ENCODE results near the gene SYT1. TPM values are rescaled to one million over a fixed set of nuclear protein-coding genes. Genes with fewer than 3 reads are reported as not detected.
"Not testable (repeated sequence)": the region's sequence is repeated elsewhere in the genome, so short reads cannot be mapped to it uniquely, and the experiment has no call there.

The SYT1 gene
- total and polyA plus RNA-seq, 2 donors, result 0.82 to 1.5 TPM

- no peak overlapping the region for H3K27ac ChIP-seq (ENCODE audit: low read depth in 1 of 2, low read length in 1 of 2)
- H3K4me3 ChIP-seq (ENCODE audit: low read length in 2 of 2), result no peak overlapping the region
- no peaks in the 10 kb centered on the region for H3K9me3 ChIP-seq (ENCODE audit: control insufficient read depth in 2 of 2, insufficient read depth in 1 of 2, low read length in 1 of 2)
- no peaks in the 10 kb centered on the region for H3K27me3 ChIP-seq (ENCODE audit: control insufficient read depth in 2 of 2, insufficient read depth in 1 of 2, low read length in 1 of 2)
- H3K4me1 ChIP-seq (ENCODE audit: control insufficient read depth in 2 of 2, insufficient read depth in 2 of 2, low read length in 2 of 2), result no peaks in the 10 kb centered on the region
- no peak for DNase-seq (ENCODE audit: low read depth in 6 of 9, low spot score in 9 of 9)
- WGBS, result 65% methylated on average over 1 of the region's 1 CpG
- H3K36me3 ChIP-seq (ENCODE audit: control insufficient read depth in 2 of 2, insufficient read depth in 2 of 2, low read length in 1 of 2), result no peaks in the 10 kb centered on the region
These were observed 155.5 kb downstream of the SYT1 start for GRCh38 chr12:79020106-79020505.

GRCh38 chr12:79021021-79021420, 156.4 kb downstream of the SYT1 start:
- no peak for DNase-seq (ENCODE audit: low read depth in 6 of 9, low spot score in 9 of 9)

GRCh38 chr12:79023261-79023660, 158.7 kb downstream of the SYT1 start:
- H3K27ac ChIP-seq (ENCODE audit: low read depth in 1 of 2, low read length in 1 of 2), result no peak overlapping the region
- no peaks in the 10 kb centered on the region for H3K27me3 ChIP-seq (ENCODE audit: control insufficient read depth in 2 of 2, insufficient read depth in 1 of 2, low read length in 1 of 2)
- no peak overlapping the region for H3K4me3 ChIP-seq (ENCODE audit: low read length in 2 of 2)
- DNase-seq (ENCODE audit: low read depth in 6 of 9, low spot score in 9 of 9), result no peak
- H3K4me1 ChIP-seq (ENCODE audit: control insufficient read depth in 2 of 2, insufficient read depth in 2 of 2, low read length in 2 of 2), result no peaks in the 10 kb centered on the region
- no peaks in the 10 kb centered on the region for H3K36me3 ChIP-seq (ENCODE audit: control insufficient read depth in 2 of 2, insufficient read depth in 2 of 2, low read length in 1 of 2)
- 79% methylated on average over 1 of the region's 1 CpG for WGBS
- no peaks in the 10 kb centered on the region for H3K9me3 ChIP-seq (ENCODE audit: control insufficient read depth in 2 of 2, insufficient read depth in 1 of 2, low read length in 1 of 2)

More at GRCh38 chr12:79021021-79021420, 156.4 kb downstream of the SYT1 start:
- Histone ChIP-seq H3K27ac (ENCODE audit: low read depth in 1 of 2, low read length in 1 of 2) (no peak overlapping the region), H3K27me3 (ENCODE audit: control insufficient read depth in 2 of 2, insufficient read depth in 1 of 2, low read length in 1 of 2) (no peaks in the 10 kb centered on the region), H3K4me1 (ENCODE audit: control insufficient read depth in 2 of 2, insufficient read depth in 2 of 2, low read length in 2 of 2) (no peaks in the 10 kb centered on the region), H3K9me3 (ENCODE audit: control insufficient read depth in 2 of 2, insufficient read depth in 1 of 2, low read length in 1 of 2) (no peaks in the 10 kb centered on the region), H3K36me3 (ENCODE audit: control insufficient read depth in 2 of 2, insufficient read depth in 2 of 2, low read length in 1 of 2) (no peaks in the 10 kb centered on the region), H3K4me3 (ENCODE audit: low read length in 2 of 2) (no peak overlapping the region)

DNA sequence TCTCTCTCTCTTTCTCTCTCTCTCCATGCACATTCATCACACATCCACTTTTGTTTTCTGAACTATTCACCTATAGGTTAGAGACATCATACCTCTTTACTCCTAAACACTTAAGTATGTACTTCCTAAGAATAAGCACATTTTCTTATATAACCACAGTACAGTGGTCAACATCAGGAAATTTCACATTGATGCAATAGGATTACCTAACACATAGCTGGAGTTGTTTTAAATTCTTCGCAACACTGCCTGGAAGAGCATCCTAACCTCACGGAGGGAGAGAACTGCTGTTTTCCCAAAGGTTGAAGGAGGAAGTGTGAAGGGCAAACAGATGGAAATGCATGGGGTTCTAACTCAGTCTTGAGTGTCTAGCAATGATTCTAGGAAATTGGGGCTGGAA, 159.2 kb downstream of the SYT1 start:
- no peak overlapping the region for H3K4me3 ChIP-seq (ENCODE audit: low read length in 2 of 2)
- no peaks in the 10 kb centered on the region for H3K36me3 ChIP-seq (ENCODE audit: control insufficient read depth in 2 of 2, insufficient read depth in 2 of 2, low read length in 1 of 2)
- no peaks in the 10 kb centered on the region for H3K9me3 ChIP-seq (ENCODE audit: control insufficient read depth in 2 of 2, insufficient read depth in 1 of 2, low read length in 1 of 2)
- WGBS, result 95% methylated on average over 2 of the region's 2 CpGs
- DNase-seq (ENCODE audit: low read depth in 6 of 9, low spot score in 9 of 9), result no peak
- H3K4me1 ChIP-seq (ENCODE audit: control insufficient read depth in 2 of 2, insufficient read depth in 2 of 2, low read length in 2 of 2), result no peaks in the 10 kb centered on the region
- H3K27me3 ChIP-seq (ENCODE audit: control insufficient read depth in 2 of 2, insufficient read depth in 1 of 2, low read length in 1 of 2), result no peaks in the 10 kb centered on the region
- H3K27ac ChIP-seq (ENCODE audit: low read depth in 1 of 2, low read length in 1 of 2), result no peak overlapping the region

- Histone ChIP-seq H3K9me3 (ENCODE audit: control insufficient read depth in 2 of 2, insufficient read depth in 1 of 2, low read length in 1 of 2) (no peaks in the 10 kb centered on the region), H3K4me3 (ENCODE audit: low read length in 2 of 2) (no peak overlapping the region), H3K27ac (ENCODE audit: low read depth in 1 of 2, low read length in 1 of 2) (no peak overlapping the region), H3K27me3 (ENCODE audit: control insufficient read depth in 2 of 2, insufficient read depth in 1 of 2, low read length in 1 of 2) (no peaks in the 10 kb centered on the region), H3K36me3 (ENCODE audit: control insufficient read depth in 2 of 2, insufficient read depth in 2 of 2, low read length in 1 of 2) (no peaks in the 10 kb centered on the region), H3K4me1 (ENCODE audit: control insufficient read depth in 2 of 2, insufficient read depth in 2 of 2, low read length in 2 of 2) (no peaks in the 10 kb centered on the region)
- no peak for DNase-seq (ENCODE audit: low read depth in 6 of 9, low spot score in 9 of 9)
These were observed 169.2 kb downstream of the SYT1 start for GRCh38 chr12:79033788-79034187.

GRCh38 chr12:79044748-79045147, 180.2 kb downstream of the SYT1 start:
- not testable (repeated sequence) for H3K9me3 ChIP-seq (ENCODE audit: control insufficient read depth in 2 of 2, insufficient read depth in 1 of 2, low read length in 1 of 2); H3K36me3 ChIP-seq (ENCODE audit: control insufficient read depth in 2 of 2, insufficient read depth in 2 of 2, low read length in 1 of 2); H3K4me3 ChIP-seq (ENCODE audit: low read length in 2 of 2); H3K4me1 ChIP-seq (ENCODE audit: control insufficient read depth in 2 of 2, insufficient read depth in 2 of 2, low read length in 2 of 2); H3K27me3 ChIP-seq (ENCODE audit: control insufficient read depth in 2 of 2, insufficient read depth in 1 of 2, low read length in 1 of 2); DNase-seq (ENCODE audit: low read depth in 6 of 9, low spot score in 9 of 9); H3K27ac ChIP-seq (ENCODE audit: low read depth in 1 of 2, low read length in 1 of 2)
- 90% methylated on average over 6 of the region's 6 CpGs for WGBS

DNA sequence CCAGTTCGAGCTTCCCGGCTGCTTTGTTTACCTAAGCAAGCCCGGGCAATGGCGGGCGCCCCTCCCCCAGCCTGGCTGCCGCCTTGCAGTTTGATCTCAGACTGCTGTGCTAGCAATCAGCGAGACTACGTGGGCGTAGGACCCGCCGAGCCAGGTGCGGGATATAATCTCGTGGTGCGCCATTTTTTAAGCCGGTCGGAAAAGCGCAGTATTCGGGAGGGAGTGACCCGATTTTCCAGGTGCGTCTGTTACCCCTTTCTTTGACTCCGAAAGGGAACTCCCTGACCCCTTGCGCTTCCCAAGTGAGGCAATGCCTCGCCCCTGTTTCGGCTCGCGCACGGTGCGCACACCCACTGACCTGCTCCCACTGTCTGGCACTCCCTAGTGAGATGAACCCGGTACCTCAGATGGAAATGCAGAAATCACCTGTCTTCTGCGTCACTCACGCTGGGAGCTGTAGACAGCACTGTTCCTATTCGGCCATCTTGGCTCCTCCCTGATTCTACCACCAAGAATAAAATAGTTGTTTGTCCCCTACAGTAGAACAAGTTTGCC, 180.7 kb downstream of the SYT1 start:
- 94% methylated on average over 30 of the region's 32 CpGs for WGBS
- H3K27me3 ChIP-seq (ENCODE audit: control insufficient read depth in 2 of 2, insufficient read depth in 1 of 2, low read length in 1 of 2); H3K36me3 ChIP-seq (ENCODE audit: control insufficient read depth in 2 of 2, insufficient read depth in 2 of 2, low read length in 1 of 2); H3K27ac ChIP-seq (ENCODE audit: low read depth in 1 of 2, low read length in 1 of 2); H3K9me3 ChIP-seq (ENCODE audit: control insufficient read depth in 2 of 2, insufficient read depth in 1 of 2, low read length in 1 of 2); H3K4me3 ChIP-seq (ENCODE audit: low read length in 2 of 2); H3K4me1 ChIP-seq (ENCODE audit: control insufficient read depth in 2 of 2, insufficient read depth in 2 of 2, low read length in 2 of 2); DNase-seq (ENCODE audit: low read depth in 6 of 9, low spot score in 9 of 9): not testable (repeated sequence)

DNA sequence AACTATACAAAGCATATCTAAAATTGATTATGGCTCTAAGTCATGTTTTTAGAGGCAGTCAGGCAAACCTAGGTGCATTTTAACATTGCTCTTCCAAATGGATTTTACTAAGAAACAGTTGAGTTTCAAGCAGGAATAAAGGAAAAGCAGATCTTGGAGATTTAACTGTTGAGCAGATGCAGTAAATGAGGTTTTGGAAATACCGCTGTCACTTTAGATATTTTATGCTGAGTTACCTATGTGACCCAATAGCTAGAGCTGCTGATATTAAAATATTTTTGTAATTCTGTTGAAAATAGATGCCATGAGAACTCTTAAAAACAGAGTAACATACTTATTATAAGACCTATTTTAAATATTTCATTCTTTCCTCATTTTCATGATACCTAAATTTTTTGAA, 181.4 kb downstream of the SYT1 start:
- Histone ChIP-seq H3K36me3 (ENCODE audit: control insufficient read depth in 2 of 2, insufficient read depth in 2 of 2, low read length in 1 of 2) (no peaks in the 10 kb centered on the region), H3K4me3 (ENCODE audit: low read length in 2 of 2) (no peak overlapping the region), H3K9me3 (ENCODE audit: control insufficient read depth in 2 of 2, insufficient read depth in 1 of 2, low read length in 1 of 2) (peaks cover 0 to 4% of the 10 kb centered on the region in 2 donors), H3K4me1 (ENCODE audit: control insufficient read depth in 2 of 2, insufficient read depth in 2 of 2, low read length in 2 of 2) (no peaks in the 10 kb centered on the region), H3K27me3 (ENCODE audit: control insufficient read depth in 2 of 2, insufficient read depth in 1 of 2, low read length in 1 of 2) (no peaks in the 10 kb centered on the region), H3K27ac (ENCODE audit: low read depth in 1 of 2, low read length in 1 of 2) (no peak overlapping the region)
- no peak for DNase-seq (ENCODE audit: low read depth in 6 of 9, low spot score in 9 of 9)
- 97% methylated on average over 1 of the region's 1 CpG for WGBS

- no peak overlapping the region for H3K27ac ChIP-seq (ENCODE audit: low read depth in 1 of 2, low read length in 1 of 2)
- peaks cover 0 to 4% of the 10 kb centered on the region in 2 donors for H3K9me3 ChIP-seq (ENCODE audit: control insufficient read depth in 2 of 2, insufficient read depth in 1 of 2, low read length in 1 of 2)
- DNase-seq (ENCODE audit: low read depth in 6 of 9, low spot score in 9 of 9), result no peak
- H3K27me3 ChIP-seq (ENCODE audit: control insufficient read depth in 2 of 2, insufficient read depth in 1 of 2, low read length in 1 of 2), result no peaks in the 10 kb centered on the region
- no peak overlapping the region for H3K4me3 ChIP-seq (ENCODE audit: low read length in 2 of 2)
- 83% methylated on average over 3 of the region's 3 CpGs for WGBS
- no peaks in the 10 kb centered on the region for H3K4me1 ChIP-seq (ENCODE audit: control insufficient read depth in 2 of 2, insufficient read depth in 2 of 2, low read length in 2 of 2)
- no peaks in the 10 kb centered on the region for H3K36me3 ChIP-seq (ENCODE audit: control insufficient read depth in 2 of 2, insufficient read depth in 2 of 2, low read length in 1 of 2)
These were observed 184.4 kb downstream of the SYT1 start for GRCh38 chr12:79048962-79049361.

DNA sequence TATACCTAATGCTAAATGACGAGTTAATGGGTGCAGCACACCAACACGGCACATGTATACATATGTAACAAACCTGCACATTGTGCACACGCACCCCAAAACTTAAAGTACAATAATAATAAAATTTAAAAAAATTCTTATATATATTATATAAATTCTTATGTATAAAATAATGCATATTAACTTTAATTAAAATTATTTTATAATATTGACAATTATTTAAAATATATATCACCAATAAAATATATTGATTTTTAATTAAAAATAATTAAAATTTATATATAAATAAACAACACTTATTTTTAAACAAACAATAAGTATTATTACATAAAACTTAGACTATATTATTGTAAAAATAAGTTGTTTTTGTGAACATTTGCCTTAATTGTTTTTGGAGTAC, 188.8 kb downstream of the SYT1 start:
- Histone ChIP-seq H3K4me1 (ENCODE audit: control insufficient read depth in 2 of 2, insufficient read depth in 2 of 2, low read length in 2 of 2) (no peaks in the 10 kb centered on the region), H3K9me3 (ENCODE audit: control insufficient read depth in 2 of 2, insufficient read depth in 1 of 2, low read length in 1 of 2) (no peaks in the 10 kb centered on the region), H3K27me3 (ENCODE audit: control insufficient read depth in 2 of 2, insufficient read depth in 1 of 2, low read length in 1 of 2) (no peaks in the 10 kb centered on the region), H3K36me3 (ENCODE audit: control insufficient read depth in 2 of 2, insufficient read depth in 2 of 2, low read length in 1 of 2) (no peaks in the 10 kb centered on the region), H3K4me3 (ENCODE audit: low read length in 2 of 2) (no peak overlapping the region), H3K27ac (ENCODE audit: low read depth in 1 of 2, low read length in 1 of 2) (no peak overlapping the region)
- 95% methylated on average over 3 of the region's 3 CpGs for WGBS
- no peak for DNase-seq (ENCODE audit: low read depth in 6 of 9, low spot score in 9 of 9)
